GM10248 (cell line): ENCODE data around the gene RAD51.
"Not testable (repeated sequence)": the region's sequence is repeated elsewhere in the genome, so short reads cannot be mapped to it uniquely, and the experiment has no call there.

Experiments
- CTCF ChIA-PET: fragments of 300-600 bp; sonication (Branson Sonifier 250); formaldehyde crosslinking; extraction: SDS; loops from one replicate; lab custom pipeline; 2021; ENCODE audit warnings: antibody characterized with exemption; lab: Yijun Ruan, JAX
- POLR2A ChIA-PET: fragments of 350-650 bp; sonication (Branson Sonifier 250); formaldehyde crosslinking; extraction: SDS; loops from one replicate; lab custom pipeline; 2020; ENCODE audit warnings: antibody characterized with exemption; lab: Yijun Ruan, JAX
- DNase-seq: peaks from one replicate; pipeline ENCODE4 v3.0.0; 2012; ENCODE audit errors: extremely low spot score
- CTCF ChIP-seq: IDR thresholded peaks from 2 replicates; pipeline ENCODE4 v1.5.1; 2012; ENCODE audit warnings: mild to moderate bottlenecking, low read depth; ENCODE audit errors: extremely low read depth, missing control alignments, control extremely low read depth

Gene RAD51

GRCh38 chr15:40680151-40680550 lies 14.8 kb upstream of the RAD51 start:
- TF ChIP-seq CTCF, result no peak
- ChIA-PET POLR2A (no interaction called here), CTCF (interaction anchor here (0.9 to 5.7 kb wide), 13 partner anchors 9 to 214 kb away, joined by 3 to 30 read pairs (median 4); partner anchors contain the start of genes RAD51, RPUSD2 and VPS18)
- DNase-seq, result no peak

GRCh38 chr15:40680959-40681358 lies 14.0 kb upstream of the RAD51 start:
- CTCF ChIA-PET, result interaction anchor here (0.9 to 5.7 kb wide), 7 partner anchors 13 to 134 kb away, joined by 3 to 24 read pairs (median 4); partner anchors contain the start of gene RPUSD2
- POLR2A ChIA-PET, DNase-seq: not testable (repeated sequence)

GRCh38 chr15:40684381-40684780 lies 10.6 kb upstream of the RAD51 start:
- CTCF ChIA-PET, result interaction anchor here (0.9 to 1.6 kb wide), 4 partner anchors 8 to 94 kb away, joined by 3 to 6 read pairs (median 3); partner anchors contain the start of gene RAD51
- POLR2A ChIA-PET, result no interaction called here

GRCh38 chr15:40685376-40685775 lies 9.6 kb upstream of the RAD51 start:
- ChIA-PET POLR2A (no interaction called here), CTCF (interaction anchor here (0.9 to 1.6 kb wide), 4 partner anchors 9 to 105 kb away, joined by 3 to 6 read pairs (median 3); partner anchors contain the start of gene RAD51)
- TF ChIP-seq CTCF, result no peak
- no peak for DNase-seq

More at GRCh38 chr15:40684381-40684780, 10.6 kb upstream of the RAD51 start:
- no peak for DNase-seq
- no peak for TF ChIP-seq CTCF

- POLR2A ChIA-PET, result no interaction called here
- CTCF ChIA-PET, result no interaction called here
These were observed 5.8 kb upstream of the RAD51 start for GRCh38 chr15:40688932-40689799.

GRCh38 chr15:40691737-40692136 lies 3.2 kb upstream of the RAD51 start:
- POLR2A ChIA-PET, result no interaction called here

More at GRCh38 chr15:40688932-40689799, 5.8 kb upstream of the RAD51 start:
- no peak for DNase-seq
- no peak for TF ChIP-seq CTCF

More at GRCh38 chr15:40691737-40692136, 3.2 kb upstream of the RAD51 start:
- no peak for DNase-seq
- TF ChIP-seq CTCF, result no peak
- CTCF ChIA-PET, result interaction anchor here (4.7 kb wide), 1 partner anchor 13 kb away, joined by 30 read pairs; no protein-coding TSS in a partner anchor
